HCT116 (cell line): ENCODE data around the gene RPS6KC1.

Experiments
- EGR1 ChIP-seq: IDR thresholded peaks from 2 replicates; pipeline ENCODE4 v1.6.1; 2012; ENCODE audit warnings: low read depth
- EZH2 ChIP-seq: fragments of 200-600 bp; sonication (generic); IDR thresholded peaks from 2 replicates; pipeline ENCODE4 v1.6.1; 2017; ENCODE audit warnings: antibody characterized with exemption, mixed run types
- EZH2phosphoT487 ChIP-seq: fragments of 200-600 bp; IDR thresholded peaks from 2 replicates; pipeline ENCODE4 v1.6.1; 2018; ENCODE audit warnings: antibody characterized with exemption, borderline replicate concordance
- JUND ChIP-seq: IDR thresholded peaks from 2 replicates; pipeline ENCODE4 v1.6.1; 2012
- POLR2A ChIP-seq: IDR thresholded peaks from 2 replicates; pipeline ENCODE4 v1.7.0; 2011; ENCODE audit warnings: borderline replicate concordance; ENCODE audit not compliant: insufficient read depth, insufficient read length; ENCODE audit errors: extremely low read depth
- POLR2AphosphoS5 ChIP-seq: IDR thresholded peaks from 2 replicates; pipeline ENCODE4 v1.6.1; 2011; ENCODE audit warnings: mild to moderate bottlenecking, low read depth, low read length, moderate library complexity
- SP1 ChIP-seq: IDR thresholded peaks from 2 replicates; pipeline ENCODE4 v1.6.1; 2012; ENCODE audit warnings: low read depth
- YY1 ChIP-seq: IDR thresholded peaks from 2 replicates; pipeline ENCODE4 v1.6.1; 2011; ENCODE audit warnings: low read length, low read depth, moderate library complexity, mild to moderate bottlenecking; ENCODE audit not compliant: insufficient replicate concordance; ENCODE audit errors: extremely low read depth
- ZNF274 ChIP-seq: fragments of 200-500 bp; sonication (Bioruptor generic); IDR thresholded peaks from 2 replicates; pipeline ENCODE4 v1.6.1; 2014; ENCODE audit warnings: mild to moderate bottlenecking, low read depth, low read length, inconsistent platforms
- TF ChIP-seq, protein P1 (sequence below): IDR thresholded peaks from 2 replicates; pipeline ENCODE4 v1.6.1; 2012; ENCODE audit warnings: low read depth
- TF ChIP-seq, protein P2 (sequence below): IDR thresholded peaks from 2 replicates; pipeline ENCODE4 v1.6.1; 2012
- TF ChIP-seq, protein P3 (sequence below), 3 experiments: fragments of 200-600 bp in 1 of 3; sonication (generic) in 1 of 3; IDR thresholded peaks in 2 of 3; conservative IDR thresholded peaks in 1 of 3; 2 replicates each; pipeline ENCODE4 v1.5.1; 2012 to 2017; ENCODE audit warnings: low read depth in 2 of 3, low read length in 2 of 3, antibody characterized with exemption in 1 of 3, borderline replicate concordance in 1 of 3, control low read depth in 1 of 3, mild to moderate bottlenecking in 1 of 3, mixed read lengths in 1 of 3, mixed run types in 1 of 3, moderate library complexity in 1 of 3; ENCODE audit not compliant: insufficient read depth in 1 of 3
- TF ChIP-seq, protein P4 (sequence below): IDR thresholded peaks from 2 replicates; pipeline ENCODE4 v1.6.1; 2011; ENCODE audit warnings: mild to moderate bottlenecking, low read length, moderate library complexity; ENCODE audit not compliant: insufficient replicate concordance; ENCODE audit errors: extremely low read depth

DNA sequence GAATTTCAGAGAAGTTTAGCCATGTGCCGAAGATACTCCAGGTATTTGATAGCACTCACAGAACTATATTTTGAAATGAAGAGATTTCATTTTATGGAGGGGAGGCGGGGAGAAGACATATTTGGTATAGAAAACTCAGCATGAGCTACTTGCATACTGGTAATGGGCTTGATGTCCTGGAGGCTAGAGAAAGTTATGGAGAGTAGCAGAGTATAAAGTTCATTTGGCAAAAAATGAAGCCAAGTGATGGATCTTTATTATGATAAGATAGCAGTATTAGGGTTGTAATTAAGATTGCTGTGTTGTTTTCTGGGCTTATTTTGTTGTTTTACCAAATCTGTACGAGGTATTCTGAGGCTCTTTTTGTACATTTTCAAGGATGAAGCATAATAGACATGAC lies 72.0 kb downstream of the RPS6KC1 start:
- TF ChIP-seq, protein P1, sequence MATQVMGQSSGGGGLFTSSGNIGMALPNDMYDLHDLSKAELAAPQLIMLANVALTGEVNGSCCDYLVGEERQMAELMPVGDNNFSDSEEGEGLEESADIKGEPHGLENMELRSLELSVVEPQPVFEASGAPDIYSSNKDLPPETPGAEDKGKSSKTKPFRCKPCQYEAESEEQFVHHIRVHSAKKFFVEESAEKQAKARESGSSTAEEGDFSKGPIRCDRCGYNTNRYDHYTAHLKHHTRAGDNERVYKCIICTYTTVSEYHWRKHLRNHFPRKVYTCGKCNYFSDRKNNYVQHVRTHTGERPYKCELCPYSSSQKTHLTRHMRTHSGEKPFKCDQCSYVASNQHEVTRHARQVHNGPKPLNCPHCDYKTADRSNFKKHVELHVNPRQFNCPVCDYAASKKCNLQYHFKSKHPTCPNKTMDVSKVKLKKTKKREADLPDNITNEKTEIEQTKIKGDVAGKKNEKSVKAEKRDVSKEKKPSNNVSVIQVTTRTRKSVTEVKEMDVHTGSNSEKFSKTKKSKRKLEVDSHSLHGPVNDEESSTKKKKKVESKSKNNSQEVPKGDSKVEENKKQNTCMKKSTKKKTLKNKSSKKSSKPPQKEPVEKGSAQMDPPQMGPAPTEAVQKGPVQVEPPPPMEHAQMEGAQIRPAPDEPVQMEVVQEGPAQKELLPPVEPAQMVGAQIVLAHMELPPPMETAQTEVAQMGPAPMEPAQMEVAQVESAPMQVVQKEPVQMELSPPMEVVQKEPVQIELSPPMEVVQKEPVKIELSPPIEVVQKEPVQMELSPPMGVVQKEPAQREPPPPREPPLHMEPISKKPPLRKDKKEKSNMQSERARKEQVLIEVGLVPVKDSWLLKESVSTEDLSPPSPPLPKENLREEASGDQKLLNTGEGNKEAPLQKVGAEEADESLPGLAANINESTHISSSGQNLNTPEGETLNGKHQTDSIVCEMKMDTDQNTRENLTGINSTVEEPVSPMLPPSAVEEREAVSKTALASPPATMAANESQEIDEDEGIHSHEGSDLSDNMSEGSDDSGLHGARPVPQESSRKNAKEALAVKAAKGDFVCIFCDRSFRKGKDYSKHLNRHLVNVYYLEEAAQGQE, result no peak
- TF ChIP-seq, protein P2, sequence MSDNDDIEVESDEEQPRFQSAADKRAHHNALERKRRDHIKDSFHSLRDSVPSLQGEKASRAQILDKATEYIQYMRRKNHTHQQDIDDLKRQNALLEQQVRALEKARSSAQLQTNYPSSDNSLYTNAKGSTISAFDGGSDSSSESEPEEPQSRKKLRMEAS, result no peak
- TF ChIP-seq, protein P3, sequence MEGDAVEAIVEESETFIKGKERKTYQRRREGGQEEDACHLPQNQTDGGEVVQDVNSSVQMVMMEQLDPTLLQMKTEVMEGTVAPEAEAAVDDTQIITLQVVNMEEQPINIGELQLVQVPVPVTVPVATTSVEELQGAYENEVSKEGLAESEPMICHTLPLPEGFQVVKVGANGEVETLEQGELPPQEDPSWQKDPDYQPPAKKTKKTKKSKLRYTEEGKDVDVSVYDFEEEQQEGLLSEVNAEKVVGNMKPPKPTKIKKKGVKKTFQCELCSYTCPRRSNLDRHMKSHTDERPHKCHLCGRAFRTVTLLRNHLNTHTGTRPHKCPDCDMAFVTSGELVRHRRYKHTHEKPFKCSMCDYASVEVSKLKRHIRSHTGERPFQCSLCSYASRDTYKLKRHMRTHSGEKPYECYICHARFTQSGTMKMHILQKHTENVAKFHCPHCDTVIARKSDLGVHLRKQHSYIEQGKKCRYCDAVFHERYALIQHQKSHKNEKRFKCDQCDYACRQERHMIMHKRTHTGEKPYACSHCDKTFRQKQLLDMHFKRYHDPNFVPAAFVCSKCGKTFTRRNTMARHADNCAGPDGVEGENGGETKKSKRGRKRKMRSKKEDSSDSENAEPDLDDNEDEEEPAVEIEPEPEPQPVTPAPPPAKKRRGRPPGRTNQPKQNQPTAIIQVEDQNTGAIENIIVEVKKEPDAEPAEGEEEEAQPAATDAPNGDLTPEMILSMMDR (IDR thresholded peaks at IDR 0.05 in 2 of 3, conservative IDR thresholded peaks at IDR 0.05 in 1 of 3; ENCODE audit: borderline replicate concordance in 1 of 3, insufficient read depth in 1 of 3, low read depth in 2 of 3, low read length in 2 of 3), result no peak
- no peak for TF ChIP-seq POLR2A
- TF ChIP-seq, protein P4, sequence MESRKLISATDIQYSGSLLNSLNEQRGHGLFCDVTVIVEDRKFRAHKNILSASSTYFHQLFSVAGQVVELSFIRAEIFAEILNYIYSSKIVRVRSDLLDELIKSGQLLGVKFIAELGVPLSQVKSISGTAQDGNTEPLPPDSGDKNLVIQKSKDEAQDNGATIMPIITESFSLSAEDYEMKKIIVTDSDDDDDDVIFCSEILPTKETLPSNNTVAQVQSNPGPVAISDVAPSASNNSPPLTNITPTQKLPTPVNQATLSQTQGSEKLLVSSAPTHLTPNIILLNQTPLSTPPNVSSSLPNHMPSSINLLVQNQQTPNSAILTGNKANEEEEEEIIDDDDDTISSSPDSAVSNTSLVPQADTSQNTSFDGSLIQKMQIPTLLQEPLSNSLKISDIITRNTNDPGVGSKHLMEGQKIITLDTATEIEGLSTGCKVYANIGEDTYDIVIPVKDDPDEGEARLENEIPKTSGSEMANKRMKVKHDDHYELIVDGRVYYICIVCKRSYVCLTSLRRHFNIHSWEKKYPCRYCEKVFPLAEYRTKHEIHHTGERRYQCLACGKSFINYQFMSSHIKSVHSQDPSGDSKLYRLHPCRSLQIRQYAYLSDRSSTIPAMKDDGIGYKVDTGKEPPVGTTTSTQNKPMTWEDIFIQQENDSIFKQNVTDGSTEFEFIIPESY, result no peak
- no peak for TF ChIP-seq EGR1
- TF ChIP-seq EZH2, result no peak
- no peak for TF ChIP-seq ZNF274
- TF ChIP-seq JUND, result no peak
- no peak for TF ChIP-seq POLR2AphosphoS5
- no peak for TF ChIP-seq YY1
- no peak for TF ChIP-seq SP1
- no peak for TF ChIP-seq EZH2phosphoT487
